Measurements from ENCODE around the gene EFNA3.

Gene EFNA3

DNA sequence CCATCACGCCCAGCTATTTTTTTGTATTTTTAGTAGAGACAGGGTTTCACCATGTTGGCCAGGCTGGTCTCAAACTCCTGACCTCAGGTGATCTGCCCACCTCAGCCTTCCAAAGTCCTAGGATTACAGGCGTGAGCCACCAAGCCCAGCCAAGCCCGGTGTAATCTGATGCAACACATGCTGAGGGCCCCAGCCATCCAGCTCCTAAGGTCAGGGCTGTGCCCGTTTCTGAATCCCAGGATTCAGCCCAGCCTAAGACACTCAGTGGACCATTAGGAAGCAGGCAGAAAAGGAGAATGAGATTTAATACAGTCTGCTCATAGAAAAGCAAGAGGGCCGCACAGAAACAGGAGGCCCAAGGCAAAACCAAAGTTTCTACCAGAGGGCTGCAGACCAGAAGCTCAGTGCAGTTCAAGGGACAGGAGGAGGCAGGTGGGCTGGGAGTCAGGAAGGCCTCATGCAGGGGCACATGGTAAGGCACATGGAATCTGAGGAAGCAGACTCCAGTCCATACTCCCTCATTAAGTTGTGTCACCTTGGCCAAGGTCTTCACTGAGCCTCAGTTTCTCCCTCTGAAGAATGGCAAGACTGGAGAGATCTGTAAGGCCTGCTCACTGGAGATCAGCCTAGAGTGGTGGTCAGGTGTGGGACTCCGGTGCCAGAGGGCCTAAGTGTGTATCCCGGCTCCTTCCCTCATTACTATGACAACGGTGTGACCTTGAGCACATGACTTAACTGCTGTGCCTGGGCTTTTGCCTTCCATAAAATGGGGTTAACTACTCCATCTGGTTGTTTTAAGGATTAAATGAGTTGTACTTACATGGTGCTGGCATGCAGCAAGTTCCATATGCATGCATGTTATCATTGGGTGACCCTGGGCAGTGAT, 29.9 kb upstream of the EFNA3 start:
- no peak for DNase-seq

DNA sequence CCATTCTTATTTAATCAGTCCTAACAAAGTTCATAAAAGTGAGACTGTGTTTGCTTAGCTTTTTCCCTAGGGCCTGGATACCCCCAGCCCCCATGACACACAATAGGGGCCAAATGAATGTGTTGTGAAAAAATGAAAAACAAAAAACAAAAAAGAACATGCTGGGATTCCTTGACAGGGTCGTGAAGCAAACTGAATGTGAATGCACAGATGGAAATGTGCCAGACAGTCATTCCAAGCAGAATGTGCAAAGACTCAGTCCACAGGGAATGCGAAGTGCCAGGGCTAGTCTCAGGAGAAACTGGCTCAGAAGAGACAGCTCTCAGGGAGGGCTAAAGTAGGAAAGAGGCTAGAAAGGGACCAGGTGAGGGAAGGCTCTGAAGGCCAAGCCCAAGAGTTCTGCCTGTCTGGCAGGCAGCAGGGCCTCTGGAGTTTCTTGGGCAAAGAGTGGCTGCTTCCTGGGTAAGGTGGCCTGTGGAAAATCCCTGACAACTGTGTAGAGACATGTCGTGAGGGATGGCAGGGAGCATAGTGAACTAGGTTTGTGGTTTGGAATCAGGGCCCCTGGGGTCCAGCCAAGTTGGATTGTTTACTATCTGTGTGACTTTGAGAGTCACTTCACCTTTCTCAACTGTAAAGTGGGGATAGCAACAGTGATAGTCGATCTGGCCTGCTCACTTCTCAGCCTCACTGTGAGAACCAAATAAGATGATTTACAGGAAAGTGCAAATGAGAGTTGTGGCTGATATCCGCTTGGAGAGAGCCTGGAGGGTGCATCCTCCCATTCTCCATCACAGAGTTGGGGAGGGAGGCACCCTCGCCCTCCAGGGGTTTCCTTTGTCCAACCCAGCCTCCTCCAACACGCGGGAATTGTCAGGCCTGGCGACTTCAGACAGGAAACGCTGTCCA, 28.7 kb upstream of the EFNA3 start:
- DNase-seq, result peak in 1 of 2 experiments; percentile 56

DNA sequence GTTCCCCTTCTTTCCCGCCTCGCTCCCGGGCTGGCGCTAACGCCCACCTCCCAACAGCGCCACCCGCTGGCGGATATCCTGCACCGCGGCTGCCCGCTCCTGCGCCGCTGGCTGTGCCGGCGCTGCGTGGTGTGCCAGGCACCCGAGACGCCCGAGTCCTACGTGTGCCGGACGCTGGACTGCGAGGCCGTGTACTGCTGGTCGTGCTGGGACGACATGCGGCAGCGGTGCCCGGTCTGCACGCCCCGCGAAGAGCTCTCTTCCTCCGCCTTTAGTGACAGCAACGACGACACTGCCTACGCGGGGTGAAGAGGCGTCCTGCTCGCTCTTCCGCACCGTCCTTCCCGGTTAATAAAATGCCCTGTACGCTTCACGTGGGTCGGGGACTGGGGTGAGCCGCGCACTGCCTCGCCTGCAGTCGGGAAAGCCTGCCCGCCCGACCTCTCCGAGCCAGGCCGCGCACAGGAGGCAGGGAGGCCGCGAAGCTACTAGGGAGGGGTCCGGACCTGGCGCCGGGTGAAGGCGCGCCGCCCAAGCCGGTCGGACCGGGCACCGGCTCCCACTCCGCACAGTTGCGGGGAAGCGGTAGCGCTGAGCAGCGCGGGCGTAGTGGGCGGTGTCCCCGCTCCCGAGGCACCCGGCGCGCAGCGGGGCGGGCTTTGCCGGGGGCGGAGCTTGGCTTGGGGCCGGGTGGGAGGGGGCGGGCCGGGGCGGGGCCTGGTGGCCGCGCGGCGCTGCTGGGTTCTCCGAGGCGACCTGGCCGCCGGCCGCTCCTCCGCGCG, 27.9 kb upstream of the EFNA3 start, which contains the start of gene ADAM15:
Gene ADAM15, plus strand, starts transcription at position 757 of the 782 bp plus-strand sequence. CDS start 71 bp downstream, outside the sequence.
- DNase-seq, result peak; percentile 54 to 81

DNA sequence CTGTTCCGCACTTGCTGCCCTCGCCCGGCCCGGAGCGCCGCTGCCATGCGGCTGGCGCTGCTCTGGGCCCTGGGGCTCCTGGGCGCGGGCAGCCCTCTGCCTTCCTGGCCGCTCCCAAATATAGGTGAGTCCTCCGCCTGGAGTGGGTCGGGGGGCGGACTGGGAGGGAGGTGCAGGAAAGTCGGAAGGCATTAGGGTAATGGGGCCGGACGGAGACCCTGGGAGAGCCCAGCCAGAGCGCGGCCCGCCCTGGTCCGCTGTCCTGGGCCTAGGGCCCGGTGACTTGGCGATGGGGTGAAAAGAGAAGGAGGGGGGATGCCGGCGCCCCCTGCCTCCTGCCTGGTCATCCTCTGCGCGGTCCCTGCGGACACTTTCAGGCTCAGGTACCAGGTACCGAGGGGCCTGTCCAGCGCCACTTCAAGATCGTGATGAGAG, 27.3 kb upstream of the EFNA3 start:
- DNase-seq, result no peak

DNA sequence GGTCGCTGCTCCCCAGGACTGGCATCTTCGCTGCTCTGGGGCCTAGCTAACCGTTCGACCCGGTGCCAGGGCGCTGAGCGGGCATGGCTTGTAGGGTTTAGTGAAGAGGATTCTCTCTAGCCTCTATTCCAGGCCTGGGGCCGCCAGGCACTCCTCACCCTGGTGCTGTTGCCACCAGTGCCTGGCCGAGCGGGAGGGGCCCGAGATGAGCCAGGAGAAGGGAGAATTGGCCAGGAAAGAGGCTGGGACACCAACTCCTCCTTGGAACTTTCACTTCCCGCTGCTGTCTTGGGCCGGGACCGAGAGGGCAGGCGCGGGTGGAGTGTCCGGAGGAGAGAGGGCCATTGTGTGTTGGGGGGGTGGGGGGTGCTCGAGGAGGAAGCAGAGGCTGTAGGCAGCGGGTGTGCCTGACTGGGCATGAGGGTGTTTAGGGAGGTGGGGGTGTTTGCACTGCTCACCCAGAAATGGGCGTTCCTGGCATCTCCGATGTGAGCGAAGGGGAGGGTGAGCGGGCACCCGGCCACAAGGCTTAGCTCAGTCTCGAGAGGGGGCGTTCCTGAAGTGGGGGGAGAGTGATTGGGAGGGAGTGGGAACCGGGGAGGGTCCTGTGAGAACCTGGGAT, 26.7 kb upstream of the EFNA3 start:
- DNase-seq, result peak; percentile 23 to 39

DNA sequence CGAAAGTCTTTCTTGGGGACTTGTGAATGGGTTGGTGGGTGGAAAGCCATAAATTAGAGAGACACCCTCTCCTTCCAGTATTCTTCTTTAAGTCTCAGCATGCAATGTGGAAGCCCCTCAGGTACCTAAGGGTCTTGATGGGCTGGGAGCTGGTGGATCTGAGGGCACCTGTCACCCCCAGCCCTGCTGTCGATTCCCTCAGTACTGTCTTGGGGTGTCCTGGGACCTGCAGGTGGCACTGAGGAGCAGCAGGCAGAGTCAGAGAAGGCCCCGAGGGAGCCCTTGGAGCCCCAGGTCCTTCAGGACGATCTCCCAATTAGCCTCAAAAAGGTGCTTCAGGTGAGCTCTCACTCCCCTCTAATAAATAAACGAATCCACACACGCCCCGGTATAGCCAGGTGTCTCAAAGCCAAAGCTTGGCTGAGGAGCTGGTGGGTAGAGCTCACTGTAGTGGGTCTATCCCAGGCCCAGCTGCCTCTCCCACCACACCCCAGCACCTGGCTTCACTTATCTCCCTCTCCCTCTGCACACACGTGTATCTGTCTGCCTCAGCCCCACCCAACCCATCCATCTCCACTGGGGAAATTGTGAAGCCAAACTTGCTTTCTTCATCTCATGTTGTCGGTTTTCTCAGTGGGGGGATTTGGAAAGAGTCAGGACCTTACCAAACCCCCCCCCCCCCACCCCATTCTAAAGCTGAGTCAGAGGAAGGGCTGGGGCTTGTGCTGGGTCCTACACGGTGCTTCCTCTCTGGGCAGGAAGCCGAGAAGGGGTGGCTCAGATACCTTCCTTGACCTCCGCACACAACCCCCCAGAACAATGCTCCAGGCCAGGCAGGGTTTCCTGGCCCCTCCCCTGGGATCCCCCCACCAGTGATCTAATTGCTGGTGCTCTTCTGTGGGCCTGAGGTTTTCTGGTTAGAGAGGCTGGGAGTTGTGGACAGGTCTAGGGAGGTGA, 25.9 kb upstream of the EFNA3 start:
- DNase-seq, result no peak

DNA sequence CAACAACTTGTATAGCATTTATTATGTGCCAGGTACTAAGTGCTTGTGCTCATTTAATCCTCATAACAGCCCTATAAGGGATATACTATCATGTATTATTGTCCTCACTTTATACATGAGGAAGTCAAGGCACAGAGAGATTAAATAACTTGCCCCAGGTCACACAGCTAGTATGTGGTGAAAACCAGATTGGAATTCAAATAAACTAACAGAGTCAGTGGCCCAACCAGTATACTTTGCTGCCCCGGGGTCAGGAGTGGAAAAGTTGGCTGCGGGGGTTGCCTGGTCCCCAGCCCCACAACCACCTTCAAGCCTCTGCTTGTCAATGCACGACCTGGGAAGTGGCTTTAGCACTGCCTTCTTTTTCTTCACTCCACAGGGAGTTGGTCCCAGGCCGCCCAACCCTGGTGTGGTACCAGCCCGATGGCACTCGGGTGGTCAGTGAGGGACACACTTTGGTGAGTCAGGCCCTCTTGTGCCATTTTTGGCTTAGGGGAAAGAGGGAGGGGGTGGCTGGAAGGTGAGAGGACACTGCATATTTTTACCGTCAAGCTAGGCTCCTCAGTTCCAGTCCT, 25.0 kb upstream of the EFNA3 start:
- DNase-seq, result no peak

DNA sequence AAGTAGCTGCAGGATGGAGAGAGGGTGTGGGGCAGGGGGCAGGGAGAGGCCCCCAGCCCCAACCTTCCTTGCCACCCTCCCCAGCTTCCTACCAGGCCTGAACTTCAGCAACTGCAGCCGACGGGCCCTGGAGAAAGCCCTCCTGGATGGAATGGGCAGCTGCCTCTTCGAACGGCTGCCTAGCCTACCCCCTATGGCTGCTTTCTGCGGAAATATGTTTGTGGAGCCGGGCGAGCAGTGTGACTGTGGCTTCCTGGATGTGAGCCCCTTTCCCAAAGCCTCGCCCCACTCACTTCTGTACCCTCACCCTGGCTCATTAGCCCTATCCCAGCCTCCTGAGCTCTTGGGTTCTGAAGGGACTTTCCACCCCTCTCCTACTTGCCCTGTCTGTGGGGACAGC, 21.5 kb upstream of the EFNA3 start:
- DNase-seq, result no peak

DNA sequence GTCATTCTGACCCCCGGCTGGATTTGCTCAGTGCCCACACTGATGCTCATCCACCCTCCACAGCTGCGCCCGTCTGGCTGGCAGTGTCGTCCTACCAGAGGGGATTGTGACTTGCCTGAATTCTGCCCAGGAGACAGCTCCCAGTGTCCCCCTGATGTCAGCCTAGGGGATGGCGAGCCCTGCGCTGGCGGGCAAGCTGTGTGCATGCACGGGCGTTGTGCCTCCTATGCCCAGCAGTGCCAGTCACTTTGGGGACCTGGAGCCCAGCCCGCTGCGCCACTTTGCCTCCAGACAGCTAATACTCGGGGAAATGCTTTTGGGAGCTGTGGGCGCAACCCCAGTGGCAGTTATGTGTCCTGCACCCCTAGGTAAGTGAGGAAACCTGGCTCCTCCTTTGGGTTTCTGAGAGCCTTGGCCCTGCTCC, 20.8 kb upstream of the EFNA3 start:
- DNase-seq, result no peak

DNA sequence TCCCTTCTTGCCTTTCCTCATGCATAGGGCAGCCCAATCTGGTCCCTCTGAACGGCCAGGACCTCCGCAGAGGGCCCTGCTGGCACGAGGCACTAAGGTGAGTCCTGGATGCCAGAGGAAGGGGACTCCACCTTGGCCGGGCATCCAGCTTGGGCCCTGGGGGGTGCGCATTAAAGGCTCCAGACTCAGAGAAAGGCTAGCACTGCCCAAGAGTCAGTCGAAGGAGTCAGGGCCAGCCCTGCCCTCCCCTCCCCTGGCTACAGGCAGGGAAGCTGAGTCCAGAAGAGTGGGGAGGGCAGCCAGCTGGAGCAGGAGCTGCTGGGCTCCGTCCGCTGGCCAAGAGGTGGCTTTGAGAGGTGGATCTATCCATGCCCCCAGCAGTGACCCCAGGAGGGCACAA, 17.9 kb upstream of the EFNA3 start:
- no peak for DNase-seq

DNA sequence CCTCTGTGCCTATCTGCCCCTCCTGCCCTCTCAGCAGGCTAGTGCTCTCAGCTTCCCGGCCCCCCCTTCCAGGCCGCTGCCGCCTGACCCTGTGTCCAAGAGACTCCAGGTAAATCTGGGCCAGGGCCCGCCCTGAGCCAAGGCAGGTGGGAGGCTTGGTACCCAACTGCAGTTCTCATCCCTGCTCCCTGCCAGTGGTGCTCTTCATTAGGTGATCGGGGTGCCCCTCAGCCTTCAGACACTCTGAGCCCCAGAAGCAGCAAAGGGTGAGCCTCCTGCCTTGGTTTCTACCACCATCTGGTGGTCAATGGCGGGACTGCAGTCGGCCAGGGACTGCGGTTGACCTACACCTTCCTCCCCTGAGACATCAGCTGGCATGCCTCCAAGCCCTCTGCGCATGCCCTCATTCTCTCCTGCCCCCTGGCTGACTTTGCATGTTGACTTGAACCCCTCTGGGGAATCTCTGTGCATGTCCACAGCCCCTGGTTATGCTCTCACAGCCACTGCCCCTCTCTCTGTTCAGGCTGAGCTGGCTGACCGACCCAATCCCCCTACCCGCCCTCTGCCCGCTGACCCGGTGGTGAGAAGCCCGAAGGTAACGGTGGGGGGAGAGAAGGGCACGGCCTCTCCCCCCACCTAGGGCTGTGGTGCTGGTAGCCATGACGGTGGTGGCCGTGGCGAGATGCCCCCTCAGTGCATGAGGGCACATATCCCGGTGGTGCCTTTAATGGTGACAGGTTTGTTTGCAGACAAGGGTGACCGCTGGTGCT, 17.1 kb upstream of the EFNA3 start:
- peak; percentile 60 to 81 for DNase-seq

DNA sequence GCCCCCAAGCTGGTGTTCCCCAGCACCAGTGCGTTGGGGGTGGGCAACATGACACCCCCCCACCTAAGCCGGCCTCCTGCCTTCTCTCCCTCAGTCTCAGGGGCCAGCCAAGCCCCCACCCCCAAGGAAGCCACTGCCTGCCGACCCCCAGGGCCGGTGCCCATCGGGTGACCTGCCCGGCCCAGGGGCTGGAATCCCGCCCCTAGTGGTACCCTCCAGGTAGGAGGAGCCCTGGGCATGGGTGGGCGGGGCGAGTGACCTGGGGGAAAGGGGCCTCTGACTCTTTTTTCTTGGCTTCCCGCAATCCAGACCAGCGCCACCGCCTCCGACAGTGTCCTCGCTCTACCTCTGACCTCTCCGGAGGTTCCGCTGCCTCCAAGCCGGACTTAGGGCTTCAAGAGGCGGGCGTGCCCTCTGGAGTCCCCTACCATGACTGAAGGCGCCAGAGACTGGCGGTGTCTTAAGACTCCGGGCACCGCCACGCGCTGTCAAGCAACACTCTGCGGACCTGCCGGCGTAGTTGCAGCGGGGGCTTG, 16.4 kb upstream of the EFNA3 start:
- no peak for DNase-seq

DNA sequence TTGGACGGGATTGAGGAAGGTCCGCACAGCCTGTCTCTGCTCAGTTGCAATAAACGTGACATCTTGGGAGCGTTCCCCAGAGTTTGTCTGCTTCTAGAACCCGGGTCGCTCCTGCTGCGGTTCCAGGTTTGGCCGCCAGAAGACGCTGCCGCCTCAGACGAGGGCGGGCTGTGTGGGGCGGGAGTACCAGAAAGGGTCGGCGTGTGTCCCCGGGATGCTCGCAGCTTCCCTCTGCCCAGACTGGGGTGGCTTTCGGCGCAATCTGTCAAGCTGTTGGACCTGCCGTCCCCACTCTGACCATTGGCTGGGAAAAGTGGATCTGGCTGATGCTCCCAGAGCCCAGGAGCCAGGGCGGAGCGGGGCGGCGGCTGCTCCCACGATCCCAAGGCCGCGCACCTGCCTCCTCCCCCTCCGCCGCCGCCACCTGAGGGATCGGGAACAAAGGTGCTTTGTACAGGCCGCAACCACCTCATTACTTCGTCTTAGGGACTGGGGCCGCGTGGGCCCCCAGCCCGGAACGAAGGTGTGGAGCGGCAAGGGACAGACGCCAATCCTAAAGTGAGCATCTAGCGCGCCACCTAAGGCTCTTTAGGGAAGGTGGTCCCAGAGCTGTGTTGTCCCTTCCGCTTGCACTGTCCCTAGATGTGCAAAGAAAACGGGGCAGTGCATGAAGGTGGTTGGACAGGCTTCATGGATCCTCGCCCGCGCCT, 15.8 kb upstream of the EFNA3 start:
- DNase-seq, result peak in 1 of 2 experiments; percentile 47

DNA sequence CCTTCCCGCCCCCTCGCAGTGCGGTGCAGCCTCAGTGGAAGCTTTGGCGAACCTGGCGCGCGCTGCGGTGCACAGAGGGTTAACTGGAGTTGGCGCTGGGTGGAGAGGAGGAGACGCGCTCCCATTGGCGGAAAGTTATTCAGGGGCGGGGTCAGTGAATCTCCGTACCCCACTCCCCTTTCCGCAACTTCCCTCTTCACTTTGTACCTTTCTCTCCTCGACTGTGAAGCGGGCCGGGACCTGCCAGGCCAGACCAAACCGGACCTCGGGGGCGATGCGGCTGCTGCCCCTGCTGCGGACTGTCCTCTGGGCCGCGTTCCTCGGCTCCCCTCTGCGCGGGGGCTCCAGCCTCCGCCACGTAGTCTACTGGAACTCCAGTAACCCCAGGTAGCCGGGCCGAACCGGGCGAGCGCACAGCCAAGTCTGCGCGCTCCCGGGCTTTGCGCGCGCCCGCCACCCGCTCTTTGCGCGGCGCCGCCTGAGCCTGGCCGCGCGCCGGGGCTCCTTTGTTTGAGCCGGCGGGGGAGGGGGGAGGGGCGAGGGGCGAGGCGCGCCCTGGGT, 15.0 kb upstream of the EFNA3 start, which contains the start of gene EFNA4:
Gene EFNA4, plus strand, starts transcription at position 191 of the 561 bp plus-strand sequence. Its CDS starts 84 bp downstream, at position 275.
- peak; percentile 28 to 73 for DNase-seq

DNA sequence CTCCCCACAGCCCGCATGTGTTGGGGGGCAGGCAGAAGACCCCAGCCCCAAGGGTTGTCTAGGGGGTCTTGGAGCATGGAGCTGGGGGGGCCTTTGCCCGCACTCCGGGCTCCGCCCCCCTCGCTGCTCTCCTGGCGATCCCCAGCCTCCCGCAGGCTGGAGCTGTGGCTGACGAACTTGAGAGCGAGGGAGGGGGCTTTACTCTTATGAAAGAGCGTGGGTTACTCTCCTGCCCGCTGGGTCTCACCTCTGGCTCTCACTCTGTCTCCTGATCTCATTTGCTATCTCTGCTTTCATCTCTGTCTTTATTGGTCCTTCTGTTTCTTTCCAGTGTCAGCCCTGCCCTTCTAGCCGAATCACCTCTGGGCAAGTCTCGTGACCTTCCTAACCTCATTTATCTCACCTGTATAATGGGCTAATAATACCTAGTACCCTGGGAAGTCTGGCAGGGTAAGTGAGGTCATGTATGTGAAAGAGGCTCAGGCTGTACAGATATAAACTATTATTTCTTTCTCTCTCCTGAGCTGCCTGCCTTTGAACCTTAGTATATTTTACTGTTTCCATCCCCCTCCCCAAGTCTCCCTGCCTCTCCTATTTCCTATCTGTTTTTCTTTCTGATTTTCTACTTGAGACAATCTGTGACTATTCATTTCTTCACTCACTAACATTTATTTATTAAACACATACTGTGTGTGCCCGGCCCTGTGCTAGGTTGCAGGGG, 14.4 kb upstream of the EFNA3 start:
- DNase-seq, result no peak

DNA sequence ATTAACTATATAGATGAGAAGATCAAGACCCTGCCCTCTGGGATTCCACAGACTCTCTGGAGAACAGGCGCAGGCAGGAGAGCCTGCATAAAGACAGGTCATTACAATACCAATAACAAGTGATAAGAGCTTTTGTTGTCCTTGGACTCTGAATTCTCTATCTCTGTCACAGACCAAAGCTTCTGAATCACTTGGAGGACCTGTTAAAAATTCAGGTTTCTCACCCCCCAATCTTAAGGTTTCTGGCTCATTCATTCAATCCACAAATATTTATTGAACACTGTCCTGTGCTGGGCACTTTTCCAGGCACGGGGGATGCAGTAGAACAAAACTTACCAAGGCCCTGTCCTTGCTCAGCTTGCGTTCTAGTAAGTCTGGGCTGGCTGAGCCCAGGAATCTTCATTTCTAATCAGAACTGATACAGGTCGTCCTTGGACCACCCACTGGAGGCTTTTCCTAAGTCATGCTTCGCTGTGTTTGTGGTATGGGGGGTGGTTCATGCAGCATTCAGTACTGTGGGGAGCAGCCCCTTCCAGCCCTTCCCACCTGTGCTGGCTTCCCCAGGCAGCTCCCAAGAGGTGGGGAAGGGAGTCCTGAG, 13.7 kb upstream of the EFNA3 start:
- DNase-seq, result no peak

DNA sequence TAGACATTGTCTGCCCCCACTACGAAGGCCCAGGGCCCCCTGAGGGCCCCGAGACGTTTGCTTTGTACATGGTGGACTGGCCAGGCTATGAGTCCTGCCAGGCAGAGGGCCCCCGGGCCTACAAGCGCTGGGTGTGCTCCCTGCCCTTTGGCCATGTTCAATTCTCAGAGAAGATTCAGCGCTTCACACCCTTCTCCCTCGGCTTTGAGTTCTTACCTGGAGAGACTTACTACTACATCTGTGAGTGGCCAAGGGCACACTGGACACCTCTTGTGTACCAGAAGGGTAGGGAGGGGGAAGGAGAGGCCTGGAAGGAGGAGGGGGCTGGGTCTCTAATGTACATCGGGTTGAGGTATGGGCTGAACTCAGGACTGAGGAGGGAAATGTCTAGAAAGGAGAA, 11.9 kb upstream of the EFNA3 start:
- no peak for DNase-seq
